ENCODE data around the gene NHLH2.

DNA sequence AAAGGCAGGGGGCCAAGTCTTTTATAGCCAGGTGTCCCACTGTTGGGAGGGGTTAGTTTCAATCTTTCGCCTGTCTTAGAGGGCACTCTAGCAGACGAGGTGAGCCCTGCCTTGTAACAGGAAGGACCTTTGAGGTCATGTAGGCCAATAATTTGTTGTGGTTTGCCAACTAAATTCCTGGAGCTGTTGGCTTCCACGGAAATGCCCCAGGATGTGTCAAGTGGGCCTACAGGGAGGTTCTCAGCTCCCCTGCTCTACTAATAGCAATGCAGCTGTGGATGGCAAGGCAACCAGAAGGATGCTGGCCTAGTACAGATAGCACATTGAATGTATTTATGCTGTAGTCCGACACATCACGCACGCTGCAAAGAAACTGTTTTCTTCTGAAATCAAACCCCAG lies 50.1 kb downstream of the NHLH2 start:
- TF ChIP-seq, protein P1, sequence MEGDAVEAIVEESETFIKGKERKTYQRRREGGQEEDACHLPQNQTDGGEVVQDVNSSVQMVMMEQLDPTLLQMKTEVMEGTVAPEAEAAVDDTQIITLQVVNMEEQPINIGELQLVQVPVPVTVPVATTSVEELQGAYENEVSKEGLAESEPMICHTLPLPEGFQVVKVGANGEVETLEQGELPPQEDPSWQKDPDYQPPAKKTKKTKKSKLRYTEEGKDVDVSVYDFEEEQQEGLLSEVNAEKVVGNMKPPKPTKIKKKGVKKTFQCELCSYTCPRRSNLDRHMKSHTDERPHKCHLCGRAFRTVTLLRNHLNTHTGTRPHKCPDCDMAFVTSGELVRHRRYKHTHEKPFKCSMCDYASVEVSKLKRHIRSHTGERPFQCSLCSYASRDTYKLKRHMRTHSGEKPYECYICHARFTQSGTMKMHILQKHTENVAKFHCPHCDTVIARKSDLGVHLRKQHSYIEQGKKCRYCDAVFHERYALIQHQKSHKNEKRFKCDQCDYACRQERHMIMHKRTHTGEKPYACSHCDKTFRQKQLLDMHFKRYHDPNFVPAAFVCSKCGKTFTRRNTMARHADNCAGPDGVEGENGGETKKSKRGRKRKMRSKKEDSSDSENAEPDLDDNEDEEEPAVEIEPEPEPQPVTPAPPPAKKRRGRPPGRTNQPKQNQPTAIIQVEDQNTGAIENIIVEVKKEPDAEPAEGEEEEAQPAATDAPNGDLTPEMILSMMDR (IDR thresholded peaks at IDR 0.05): no peak
- no peak for TF ChIP-seq POLR2A (IDR thresholded peaks at IDR 0.05)

Data from body of pancreas (tissue), 4 donors.